NOMO-1 (cell line): ENCODE measurements around the gene NUFIP2.
"Not testable (repeated sequence)": the region's sequence is repeated elsewhere in the genome, so short reads cannot be mapped to it uniquely, and the experiment has no call there.

ENCODE experiments used
- DNase-seq, 2 experiments: peaks; one replicate each; lab custom pipeline; 2025; ENCODE audit not compliant: unreplicated experiment in 2 of 2; lab: John Stamatoyannopoulos, UW

The NUFIP2 gene

DNA sequence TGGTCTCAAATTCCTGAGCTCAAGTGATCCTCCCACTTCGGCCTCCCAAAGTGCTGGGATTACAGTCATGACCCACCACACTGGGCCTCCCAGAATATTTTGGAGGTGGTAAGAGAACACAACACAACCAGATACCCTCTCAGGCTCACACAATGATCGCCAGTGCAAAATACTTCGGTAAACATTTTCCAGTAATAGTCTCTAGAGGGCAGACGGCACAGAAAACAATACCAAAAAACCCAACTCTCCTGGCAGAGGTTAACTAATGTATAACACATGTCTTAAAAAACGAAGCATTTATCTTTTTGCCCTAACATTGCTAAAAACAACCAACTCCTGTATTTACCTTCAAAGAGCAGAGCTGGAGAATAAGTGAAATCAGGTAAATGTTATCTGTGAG lies 10.5 kb downstream of the NUFIP2 start:
- DNase-seq: no peak

DNA sequence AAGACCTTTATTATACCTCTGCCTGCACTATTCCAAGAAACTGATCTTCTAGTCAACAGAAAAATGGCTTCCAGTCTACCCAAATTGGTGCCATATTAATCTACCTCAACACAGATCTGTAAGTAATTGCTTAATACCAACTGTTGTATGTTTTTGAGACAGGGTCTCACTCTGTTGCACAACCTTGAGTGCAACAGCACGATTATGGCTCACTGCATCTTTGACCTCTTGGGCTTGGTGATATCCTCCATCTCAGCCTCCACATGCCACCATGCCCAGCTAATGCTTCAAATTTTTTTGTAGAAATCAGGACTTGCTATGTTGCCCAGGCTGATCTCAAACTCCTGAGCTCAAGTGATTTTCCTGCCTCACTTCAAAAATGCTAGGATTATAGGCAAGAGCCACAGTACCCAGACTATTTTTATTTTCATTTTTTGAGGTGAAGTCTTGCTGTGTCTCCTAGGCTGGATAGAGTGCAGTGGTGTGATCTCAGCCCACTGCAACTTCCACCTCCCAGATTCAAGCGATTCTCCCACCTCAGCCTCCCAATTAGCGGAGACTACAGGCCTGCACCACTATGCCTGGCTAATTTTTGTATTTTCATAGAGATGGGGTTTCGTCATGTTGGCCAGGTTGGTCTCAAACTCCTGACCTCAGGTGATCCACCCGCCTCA lies 14.4 kb downstream of the NUFIP2 start:
- DNase-seq: no peak

DNA sequence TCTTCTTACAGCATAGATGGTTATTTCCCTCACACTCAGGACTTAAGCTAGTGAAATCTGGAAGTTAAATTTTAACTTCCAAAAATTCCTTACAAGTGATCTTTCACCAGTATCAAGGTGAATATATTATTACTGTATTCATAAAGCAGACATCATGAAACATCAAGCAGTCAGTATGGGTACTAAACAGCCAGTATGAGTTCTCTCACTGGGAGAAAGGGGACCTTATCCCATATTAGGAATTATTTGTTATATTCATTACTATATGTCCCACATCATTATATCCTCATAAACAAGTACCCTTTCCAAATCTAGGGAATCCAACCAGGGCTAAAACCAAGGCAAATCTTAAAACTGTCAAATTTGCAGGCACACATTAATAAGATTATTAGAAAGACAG lies 15.3 kb downstream of the NUFIP2 start:
- DNase-seq: no peak

DNA sequence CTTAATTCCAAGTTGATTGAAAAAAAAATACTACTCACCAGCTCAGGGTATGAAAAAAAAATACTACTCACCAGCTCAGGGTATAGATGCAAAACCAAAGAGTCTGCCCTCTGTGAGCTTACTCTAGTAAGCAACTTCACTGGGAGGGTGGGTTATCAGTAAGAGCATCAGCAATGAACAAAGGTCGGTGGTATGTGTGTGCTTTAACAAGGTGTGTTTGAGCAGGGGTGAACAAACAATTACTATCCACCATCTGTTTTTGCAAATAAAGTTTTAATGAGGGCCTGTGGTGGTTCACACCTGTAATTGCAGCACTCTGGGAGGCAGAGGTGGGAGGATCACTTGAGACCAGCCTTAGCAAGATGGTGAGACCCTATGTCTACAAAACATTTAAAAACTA lies 20.0 kb downstream of the NUFIP2 start:
- DNase-seq: no peak

DNA sequence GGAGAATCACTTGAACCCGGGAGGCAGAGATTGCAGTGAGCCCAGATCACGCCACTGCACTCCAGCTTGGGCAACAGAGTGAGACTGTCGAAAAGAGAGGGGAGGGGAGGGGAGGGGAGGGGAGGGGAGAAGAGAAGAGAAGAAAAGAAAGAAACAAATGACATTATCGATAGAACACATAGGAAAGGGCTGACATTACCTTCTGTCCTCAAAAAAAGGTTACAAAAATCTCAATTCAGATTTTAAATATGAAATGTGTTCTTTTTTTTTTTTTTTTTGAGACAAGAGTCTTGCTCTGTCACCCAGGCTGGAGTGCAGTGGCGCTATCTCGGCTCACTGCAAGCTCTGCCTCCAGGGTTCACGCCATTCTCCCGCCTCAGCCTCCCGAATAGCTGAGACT lies 22.0 kb downstream of the NUFIP2 start:
- not testable (repeated sequence) for DNase-seq

DNA sequence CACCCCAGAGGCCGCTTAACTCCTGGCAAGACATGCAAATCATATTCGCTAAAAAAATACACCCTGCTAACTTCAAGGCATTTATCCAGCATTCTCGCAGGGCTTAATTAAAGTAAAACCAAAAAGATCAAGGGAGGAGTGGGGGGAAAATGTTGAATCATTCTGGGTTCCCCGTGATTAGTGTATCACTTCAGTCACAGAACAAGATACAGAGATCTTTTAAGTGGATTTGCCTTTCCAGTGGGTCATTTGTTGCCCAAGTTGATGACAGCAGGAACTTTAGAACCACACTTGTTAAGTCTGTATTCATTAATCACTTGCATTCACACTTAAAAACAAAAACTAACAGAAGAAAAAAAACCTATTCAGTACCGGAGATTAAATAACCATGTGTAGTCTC lies 30.0 kb downstream of the NUFIP2 start:
- DNase-seq: no peak

DNA sequence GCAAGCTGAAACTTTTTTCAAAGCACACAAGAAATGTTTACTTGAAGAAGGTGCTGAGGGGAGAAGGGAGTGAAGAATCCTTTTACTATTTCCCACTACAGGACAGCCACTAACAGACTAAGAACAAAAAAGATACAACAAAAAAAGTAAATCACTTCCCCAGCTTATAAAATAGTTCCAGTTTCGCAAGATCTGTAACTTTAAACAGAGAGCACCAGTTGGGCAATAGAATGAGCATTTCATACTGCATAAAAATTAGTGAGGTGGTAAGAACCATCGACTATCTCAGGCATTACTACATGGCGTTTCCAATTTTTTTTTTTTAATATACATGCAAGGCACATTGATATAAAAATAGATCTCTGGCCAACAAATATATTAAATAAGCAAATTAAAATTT lies 36.2 kb downstream of the NUFIP2 start:
- peak; percentile 51 to 80 for DNase-seq

DNA sequence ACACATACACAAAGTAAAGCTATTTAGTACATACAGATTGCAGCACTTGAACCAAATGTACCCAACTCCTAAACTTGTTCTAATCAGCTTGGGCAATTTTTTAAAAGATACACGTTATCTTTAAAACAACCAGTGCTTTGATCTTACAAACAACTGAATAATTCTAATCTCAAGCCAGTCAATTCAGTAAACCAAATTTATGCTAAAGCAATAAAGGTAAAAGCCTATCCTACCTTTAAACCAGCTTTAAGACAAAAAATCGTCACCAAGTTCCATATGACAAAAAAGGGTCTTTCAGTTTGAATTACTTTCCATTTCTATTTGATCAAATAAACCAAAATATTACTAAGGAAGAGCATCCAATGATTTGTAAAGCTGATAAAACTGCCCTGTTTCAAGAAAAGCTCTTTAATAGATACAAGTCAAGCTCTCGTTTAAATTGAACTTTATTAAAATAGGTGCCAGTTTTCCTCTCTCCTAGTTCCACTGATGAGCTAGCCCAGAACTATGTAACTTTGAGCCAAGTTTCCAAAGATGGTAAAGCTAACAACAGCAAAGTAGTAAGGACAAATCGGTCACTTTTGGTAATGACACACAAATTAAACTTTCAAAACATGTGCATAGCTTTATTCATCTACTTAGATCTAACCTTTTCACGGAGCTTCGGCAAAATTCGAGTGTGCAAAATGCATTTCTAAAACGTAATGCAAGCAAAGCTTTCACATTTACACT lies 37.0 kb downstream of the NUFIP2 start:
- no peak for DNase-seq

DNA sequence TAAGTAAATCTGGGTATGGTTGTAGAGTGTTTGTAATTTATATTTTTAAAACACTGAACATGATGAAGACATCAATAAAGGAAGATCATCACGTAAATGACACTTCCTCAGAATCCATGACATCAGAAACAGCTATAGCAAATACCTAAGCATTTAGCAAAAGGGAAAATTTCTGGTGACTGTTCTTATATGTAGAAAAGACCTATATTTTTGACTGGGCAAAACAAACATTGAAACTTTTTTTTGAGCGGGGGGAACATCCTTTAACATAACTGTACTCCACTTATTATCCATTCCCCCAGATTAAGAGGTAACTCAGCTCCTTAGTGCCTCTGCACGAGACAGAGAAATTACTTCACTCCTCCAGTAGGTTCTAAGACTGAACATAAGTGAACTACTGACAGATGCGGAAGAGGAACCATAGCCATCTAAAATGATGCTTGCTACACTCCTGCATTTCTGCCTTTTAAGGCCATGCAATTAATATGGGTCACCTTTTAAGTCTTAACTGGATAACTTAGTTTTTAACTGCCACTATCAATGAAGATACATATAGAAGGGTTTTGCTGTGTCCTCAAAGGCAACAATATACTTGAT lies 37.9 kb downstream of the NUFIP2 start:
- peak; percentile 28 to 77 for DNase-seq

DNA sequence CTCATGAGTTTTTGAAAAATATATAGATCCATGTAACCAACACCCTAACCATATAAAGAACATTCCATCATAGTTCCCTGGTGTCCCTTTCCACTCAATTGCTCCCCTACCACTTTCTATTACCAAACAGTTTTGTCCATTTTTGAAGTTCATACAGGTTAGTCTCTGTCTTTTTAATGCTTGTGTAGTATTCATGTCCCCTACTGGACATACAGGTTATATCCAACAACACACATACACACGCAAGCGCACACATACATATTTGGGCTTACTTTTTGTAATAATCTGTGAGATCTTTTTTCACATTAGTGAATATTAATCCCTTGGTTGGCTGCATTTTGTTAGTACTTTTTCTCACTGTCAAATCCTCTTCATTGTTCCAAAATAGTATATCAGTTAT lies 40.9 kb downstream of the NUFIP2 start:
- no peak for DNase-seq

DNA sequence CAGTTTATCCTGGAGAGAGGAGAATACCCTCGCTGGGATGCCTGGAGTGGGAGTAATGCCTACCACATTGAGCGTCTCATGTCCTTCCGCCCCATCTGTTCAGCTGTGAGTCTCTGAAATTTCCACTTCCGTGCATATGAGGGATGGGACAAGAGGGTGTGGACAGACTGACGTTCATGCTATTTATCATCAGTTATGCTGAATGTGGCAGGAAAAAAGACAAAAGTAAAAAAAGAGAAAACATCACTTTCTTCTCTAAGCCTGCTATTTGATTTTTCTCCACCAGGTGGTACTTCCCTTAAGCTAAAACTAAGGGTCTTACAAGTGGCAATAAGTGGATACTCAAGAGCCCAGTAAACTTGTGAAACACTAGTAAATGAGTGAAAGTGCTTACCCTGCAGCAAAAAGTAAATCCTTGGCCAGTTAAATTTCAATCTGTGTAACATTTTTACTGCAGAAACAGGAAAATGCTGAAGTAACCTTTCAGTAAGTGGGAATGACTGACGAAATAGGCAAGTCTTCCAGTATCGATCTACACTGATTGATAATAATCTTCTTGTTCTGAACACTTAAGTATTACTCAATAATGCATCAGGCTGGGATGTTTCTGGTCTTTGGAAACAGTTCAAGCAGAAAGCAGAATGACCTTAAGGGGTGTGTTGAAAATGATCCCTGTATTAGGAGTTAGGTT lies 41.7 kb downstream of the NUFIP2 start:
- DNase-seq: peak in 1 of 2 experiments; percentile 55

DNA sequence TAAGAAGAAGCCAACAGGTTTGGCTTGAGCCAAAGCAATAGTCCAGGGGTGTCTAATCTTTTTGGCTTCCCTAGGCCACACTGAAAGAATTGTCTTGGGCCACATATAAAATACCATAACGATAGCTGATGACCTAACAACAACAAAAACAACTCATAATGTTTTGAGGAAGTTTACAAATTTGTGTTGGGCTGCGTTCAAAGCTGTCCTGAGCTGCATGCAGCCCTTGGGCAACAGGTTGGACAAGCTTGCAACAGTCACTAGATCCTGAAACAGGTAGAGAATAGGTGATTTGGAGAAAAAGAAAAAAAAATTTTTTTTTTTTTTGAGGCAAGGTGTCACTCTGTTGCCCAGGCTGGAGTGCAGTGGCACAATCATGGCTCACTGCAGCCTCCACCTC lies 42.8 kb downstream of the NUFIP2 start:
- DNase-seq: no peak

DNA sequence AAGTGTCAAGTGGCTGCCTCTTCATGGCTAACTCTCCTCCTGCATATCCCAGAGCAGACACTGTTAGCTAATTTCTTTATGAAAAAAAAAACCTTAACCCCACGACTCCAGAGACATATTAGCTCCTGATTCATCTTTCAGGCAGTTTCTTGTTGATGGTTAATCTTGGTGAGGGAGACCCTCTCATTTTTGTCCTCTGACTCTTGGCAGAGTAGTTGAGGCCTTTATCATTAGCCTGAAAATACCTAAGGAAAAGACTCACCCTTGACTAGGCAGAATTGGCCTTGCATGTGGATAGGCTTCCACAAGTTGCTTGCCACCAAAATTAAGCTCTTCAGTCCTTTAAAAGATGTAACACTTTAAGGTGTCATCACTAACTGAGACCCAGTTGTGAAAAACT lies 43.3 kb downstream of the NUFIP2 start:
- DNase-seq: no peak

DNA sequence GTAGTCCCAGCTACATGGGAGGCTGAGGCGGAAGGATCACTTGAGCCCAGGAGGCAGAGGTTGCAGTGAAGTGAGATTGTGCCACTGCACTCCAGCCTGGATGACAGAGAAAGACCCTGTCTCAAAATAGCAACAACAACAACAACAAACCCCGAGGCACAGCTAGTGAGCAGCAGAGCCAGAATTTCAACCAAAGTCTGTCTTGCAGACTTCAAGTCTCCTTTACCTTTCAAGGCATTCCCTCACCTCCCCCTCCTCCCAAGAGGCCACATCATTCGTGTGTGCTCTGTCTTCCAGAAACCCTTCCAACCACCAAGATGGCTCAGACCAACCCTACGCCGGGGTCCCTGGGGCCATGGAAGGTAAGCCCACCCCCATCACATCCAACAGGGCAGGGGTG lies 45.1 kb downstream of the NUFIP2 start:
- no peak for DNase-seq

DNA sequence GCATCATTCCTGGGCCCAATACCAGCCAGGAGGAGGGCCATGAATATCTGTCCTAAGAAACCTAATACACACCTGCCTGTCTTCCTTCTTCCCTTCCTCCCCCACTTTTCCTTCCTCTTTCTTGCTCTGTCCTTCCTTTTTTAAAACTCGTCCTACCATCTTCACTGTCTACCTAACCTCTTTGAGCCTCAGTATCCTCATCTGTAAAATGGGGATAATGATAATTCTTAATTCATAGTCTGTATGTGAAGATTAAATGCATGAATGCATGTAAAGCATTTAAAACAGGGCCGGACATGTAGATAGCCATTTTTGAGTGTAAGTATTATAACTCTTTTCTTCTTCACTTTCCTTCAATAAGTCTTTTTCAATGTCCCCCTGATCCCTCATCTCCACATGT lies 46.7 kb downstream of the NUFIP2 start:
- no peak for DNase-seq

DNA sequence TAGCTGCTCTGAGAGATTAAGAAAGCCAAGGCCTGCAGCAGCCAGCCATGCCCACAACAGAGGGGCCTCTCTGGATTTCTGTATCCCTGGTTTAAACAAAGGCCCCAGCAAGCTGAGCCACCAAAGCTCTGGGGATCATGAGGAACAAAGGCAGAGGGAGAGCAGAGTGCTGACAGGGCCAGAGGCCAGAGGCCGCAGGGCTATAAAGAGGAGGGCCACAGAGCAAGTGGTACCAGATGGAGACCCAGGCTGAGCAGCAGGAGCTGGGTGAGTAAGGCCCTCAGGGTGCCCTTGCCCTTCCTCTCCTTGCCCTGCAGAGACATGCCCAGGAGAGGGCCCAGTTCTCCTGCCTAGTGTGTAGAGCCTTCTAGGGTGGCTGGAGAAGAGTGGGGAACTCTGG lies 47.3 kb downstream of the NUFIP2 start, which contains the start of gene CRYBA1:
CRYBA1 (plus strand) TSS at position 232 of the 400 bp plus-strand sequence; CDS start at position 237, 5 bp downstream.
- no peak for DNase-seq

DNA sequence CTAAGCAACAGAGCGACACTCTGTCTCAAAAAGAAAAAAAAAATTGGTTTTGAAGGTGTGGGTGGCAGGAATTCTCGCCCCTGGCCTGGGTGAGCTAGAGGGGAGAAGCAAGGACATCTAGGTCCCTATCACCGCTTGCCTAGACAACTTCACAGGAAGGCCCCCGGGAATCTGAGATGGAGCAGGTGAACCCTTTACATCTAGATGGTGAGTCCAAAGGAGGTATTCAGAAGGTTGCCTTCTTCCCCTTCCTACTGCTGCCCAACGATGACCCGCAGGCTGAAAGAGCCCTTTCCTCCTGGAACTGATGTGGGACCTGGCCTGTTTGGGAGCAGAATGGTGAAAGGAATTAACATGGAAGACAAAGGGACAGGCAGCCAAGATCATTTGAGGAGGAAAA lies 48.5 kb downstream of the NUFIP2 start:
- no peak for DNase-seq

DNA sequence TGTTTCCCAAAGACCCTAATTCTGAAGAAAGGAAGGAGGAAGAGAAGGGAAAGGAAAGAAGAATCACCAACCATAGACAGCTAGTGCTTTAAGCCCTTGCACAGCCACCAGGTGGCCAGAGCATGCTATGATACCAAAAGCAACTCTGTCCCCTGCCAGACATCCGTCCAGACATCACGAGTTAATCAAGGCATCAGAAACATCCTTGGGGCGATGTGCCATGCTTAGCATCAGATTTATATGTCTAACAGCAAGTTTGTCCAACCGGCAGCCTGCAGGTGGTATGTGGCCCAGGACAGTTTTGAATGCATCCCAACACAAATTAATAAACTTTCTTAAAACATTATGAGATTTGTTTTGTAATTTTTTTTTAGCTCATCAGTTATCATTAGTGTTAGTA lies 50.2 kb downstream of the NUFIP2 start:
- no peak for DNase-seq

DNA sequence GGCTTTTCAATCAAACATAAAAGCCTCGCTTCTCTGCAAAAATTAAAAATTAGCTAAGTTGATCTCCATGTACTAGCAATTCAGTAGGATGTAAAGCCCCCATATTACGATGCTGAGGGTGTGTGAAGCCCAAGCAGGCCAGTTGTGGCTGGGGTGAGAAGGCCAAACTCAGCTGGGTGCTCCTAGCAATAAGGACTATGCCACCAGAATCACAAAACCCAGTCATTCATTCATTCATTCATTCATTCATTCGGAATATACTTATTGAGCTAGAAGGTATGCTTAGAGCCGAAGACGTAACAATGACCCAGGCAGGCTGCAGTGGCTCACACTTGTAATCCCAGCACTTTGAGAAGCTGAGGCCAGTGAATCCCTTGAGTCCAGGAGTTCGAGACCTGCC lies 51.2 kb downstream of the NUFIP2 start:
- DNase-seq: no peak

DNA sequence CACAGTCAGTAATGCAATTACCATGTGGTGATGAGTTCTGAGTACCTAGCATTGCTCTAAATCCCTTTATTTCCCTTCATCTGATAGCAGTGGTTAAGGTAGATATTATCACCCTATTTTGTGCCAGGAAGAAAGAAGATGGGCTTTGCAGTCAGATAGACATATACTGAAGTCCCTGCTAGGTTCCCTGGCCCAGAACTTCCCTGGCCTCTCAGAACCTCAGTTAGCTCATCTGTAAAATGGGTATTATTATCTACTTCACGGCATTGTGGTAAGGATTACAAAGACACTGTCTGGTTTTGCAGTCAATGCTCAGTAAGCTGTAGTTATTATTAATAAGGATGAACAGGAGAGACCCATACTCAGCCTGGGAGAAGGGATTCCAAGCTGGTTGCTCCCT lies 51.9 kb downstream of the NUFIP2 start:
- no peak for DNase-seq
